GM18519 (cell line): ENCODE results near the gene WDR18.

ENCODE experiments used
- ATAC-seq: cut with Tn5 transposase; IDR thresholded peaks from one replicate; pipeline ENCODE4 v1.9.1; 2021; ENCODE audit warnings: mild to moderate bottlenecking, moderate library complexity; ENCODE audit not compliant: unreplicated experiment, low FRiP score

WDR18 gene

GRCh38 chr19:984165-984967, at the start of gene WDR18:
TSS of gene WDR18 (plus strand) at chr19:984345. CDS start at chr19:984354, 9 bp downstream.
- no peak for ATAC-seq

- ATAC-seq: no peak
Measured at GRCh38 chr19:934865-935479, 49.2 kb upstream of the WDR18 start.

GRCh38 chr19:936175-936546, 48.0 kb upstream of the WDR18 start:
- ATAC-seq: no peak

- ATAC-seq: no peak
Measured at GRCh38 chr19:937259-937694, 46.9 kb upstream of the WDR18 start.

GRCh38 chr19:938233-938923, 45.8 kb upstream of the WDR18 start:
- no peak for ATAC-seq

GRCh38 chr19:939439-939838, 44.7 kb upstream of the WDR18 start:
- no peak for ATAC-seq

- no peak for ATAC-seq
Measured at GRCh38 chr19:939922-940321, 44.2 kb upstream of the WDR18 start.

- no peak for ATAC-seq
Measured at GRCh38 chr19:940591-941291, 43.4 kb upstream of the WDR18 start.

GRCh38 chr19:941292-942132, 42.6 kb upstream of the WDR18 start:
- no peak for ATAC-seq

- no peak for ATAC-seq
Measured at GRCh38 chr19:942133-942645, 42.0 kb upstream of the WDR18 start.

GRCh38 chr19:943551-944170, 40.5 kb upstream of the WDR18 start:
- no peak for ATAC-seq

- ATAC-seq: no peak
Measured at GRCh38 chr19:944171-944567, 40.0 kb upstream of the WDR18 start.

- no peak for ATAC-seq
Measured at GRCh38 chr19:944663-945241, 39.4 kb upstream of the WDR18 start.

- ATAC-seq: no peak
Measured at GRCh38 chr19:945401-946252, 38.5 kb upstream of the WDR18 start.

GRCh38 chr19:947090-947706, 36.9 kb upstream of the WDR18 start:
- ATAC-seq: no peak

GRCh38 chr19:947707-948539, 36.2 kb upstream of the WDR18 start:
- peak; percentile 46 for ATAC-seq
